Vagina (tissue), 2 donors: ENCODE data around the gene SKAP1.

Experiments used
- CTCF ChIP-seq, 3 experiments: fragments of 450-650 bp in 2 of 3; fragments of 200-600 bp in 1 of 3; sonication (generic) in 1 of 3; IDR thresholded peaks; one replicate each; pipeline ENCODE4 v1.5.1; 2017 to 2019; ENCODE audit warnings: antibody characterized with exemption in 3 of 3, mild to moderate bottlenecking in 2 of 3, moderate library complexity in 2 of 3
- POLR2A ChIP-seq, 2 donors: fragments of 450-650 bp; IDR thresholded peaks; one replicate each; pipeline ENCODE4 v1.6.1; 2017; ENCODE audit warnings: antibody characterized with exemption in 2 of 2, mild to moderate bottlenecking in 2 of 2, moderate library complexity in 2 of 2

GRCh38 chr17:48386826-48387225 lies 43.2 kb downstream of the SKAP1 start:
- TF ChIP-seq CTCF (IDR thresholded peaks at IDR 0.05) (no peak), POLR2A (IDR thresholded peaks at IDR 0.05) (no peak)
